Activated naive CD8-positive, alpha-beta T cell treated with anti-CD3 and anti-CD28 coated beads, Interleukin-2, amount 50 U/mL, for 24 hours (primary cell): ENCODE data around the gene SLC2A2.

Experiments used
- ATAC-seq: fragments of 150-1000 bp; cut with Tn5 transposase; one replicate; pipeline ENCODE4 v1.10.0; 2021
- DNase-seq: peaks from one replicate; pipeline ENCODE4 v3.0.0; 2021
- H3K27ac Mint-ChIP-seq: one replicate; pipeline ENCODE4 v1.8.0; 2021; ENCODE audit warnings: mild to moderate bottlenecking, mixed read lengths
- H3K27me3 Mint-ChIP-seq: one replicate; pipeline ENCODE4 v1.8.0; 2021; ENCODE audit warnings: mixed read lengths
- H3K36me3 Mint-ChIP-seq: one replicate; pipeline ENCODE4 v1.8.0; 2021; ENCODE audit warnings: low read depth, mixed read lengths
- H3K4me1 Mint-ChIP-seq: one replicate; pipeline ENCODE4 v1.8.0; 2021; ENCODE audit warnings: mixed read lengths
- H3K4me3 Mint-ChIP-seq: one replicate; pipeline ENCODE4 v1.8.0; 2021; ENCODE audit warnings: mild to moderate bottlenecking, moderate library complexity, mixed read lengths
- H3K9me3 Mint-ChIP-seq: one replicate; pipeline ENCODE4 v1.8.0; 2021; ENCODE audit warnings: mixed read lengths

Gene SLC2A2

DNA sequence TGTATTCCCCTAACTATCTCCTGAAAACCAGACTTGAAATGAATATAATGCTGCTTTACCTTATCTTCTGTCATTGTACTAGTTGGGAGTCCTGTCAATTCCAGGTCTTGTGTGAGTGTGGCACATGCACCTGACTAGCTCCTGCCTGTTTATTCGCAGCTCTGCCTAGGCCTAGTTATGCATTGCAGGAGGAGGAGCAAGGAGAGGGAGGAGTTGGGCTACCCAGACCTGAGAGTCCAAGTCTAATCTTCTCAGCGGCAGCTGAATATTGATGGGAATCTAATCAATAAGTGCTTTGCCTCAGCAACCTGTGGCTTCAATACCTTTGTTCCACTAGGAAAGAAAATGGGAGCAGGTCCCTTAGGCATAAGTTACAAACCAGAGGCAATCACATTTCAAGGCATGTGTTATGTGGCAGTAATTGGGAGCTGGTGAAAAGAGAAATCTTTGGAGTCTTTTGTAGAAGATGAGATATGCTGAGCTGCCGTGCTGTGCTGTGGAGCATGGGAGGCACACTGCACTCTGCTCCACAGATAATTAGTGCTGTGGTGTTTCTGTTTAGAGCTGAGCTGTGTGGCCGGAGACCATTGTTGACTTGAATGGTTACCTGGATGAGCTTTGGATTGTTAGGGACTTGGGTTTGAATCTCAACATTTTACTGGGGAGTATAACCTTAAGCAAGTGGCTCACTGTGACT, at the start of gene SLC2A2:
Gene SLC2A2 (minus strand): TSS at position 124 of the 697 bp plus-strand sequence. CDS start 50 bp downstream, at position 74.
- DNase-seq (no peak), ATAC-seq (no peak)
- no peak within 1 kb of the TSS for H3K27ac Mint-ChIP-seq
- H3K27me3 Mint-ChIP-seq, result peaks cover 29% of the 10 kb centered on the region
- H3K4me1 Mint-ChIP-seq, result no peaks in the 10 kb centered on the region
- H3K36me3 Mint-ChIP-seq, result no peaks in the 10 kb centered on the region
- no peaks in the 10 kb centered on the region for H3K9me3 Mint-ChIP-seq
- H3K4me3 Mint-ChIP-seq, result no peak within 1 kb of the TSS

DNA sequence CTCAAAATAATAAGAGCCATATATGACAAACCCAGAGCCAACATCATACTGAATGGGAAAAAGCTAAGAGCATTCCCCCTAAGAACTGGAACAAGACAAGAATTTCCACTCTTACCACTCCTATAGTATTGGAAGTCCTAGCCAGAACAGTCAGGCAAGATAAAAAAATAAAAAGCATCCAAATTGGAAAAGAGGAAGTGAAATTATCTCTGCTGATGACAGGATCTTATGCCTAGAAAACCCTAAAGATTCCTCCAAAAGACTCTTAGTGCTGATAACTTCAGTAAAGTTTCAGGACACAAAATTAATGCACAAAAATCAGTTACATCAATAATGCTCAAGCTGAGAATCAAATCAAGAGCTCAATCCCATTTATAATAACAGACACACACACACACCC, 45.9 kb upstream of the SLC2A2 start:
- ATAC-seq (no peak), DNase-seq (no peak)
- no peak overlapping the region for H3K27ac Mint-ChIP-seq
- H3K36me3 Mint-ChIP-seq, result peaks cover 36% of the 10 kb centered on the region
- H3K27me3 Mint-ChIP-seq, result no peaks in the 10 kb centered on the region
- no peaks in the 10 kb centered on the region for H3K4me1 Mint-ChIP-seq
- H3K9me3 Mint-ChIP-seq, result no peaks in the 10 kb centered on the region
- no peak overlapping the region for H3K4me3 Mint-ChIP-seq

DNA sequence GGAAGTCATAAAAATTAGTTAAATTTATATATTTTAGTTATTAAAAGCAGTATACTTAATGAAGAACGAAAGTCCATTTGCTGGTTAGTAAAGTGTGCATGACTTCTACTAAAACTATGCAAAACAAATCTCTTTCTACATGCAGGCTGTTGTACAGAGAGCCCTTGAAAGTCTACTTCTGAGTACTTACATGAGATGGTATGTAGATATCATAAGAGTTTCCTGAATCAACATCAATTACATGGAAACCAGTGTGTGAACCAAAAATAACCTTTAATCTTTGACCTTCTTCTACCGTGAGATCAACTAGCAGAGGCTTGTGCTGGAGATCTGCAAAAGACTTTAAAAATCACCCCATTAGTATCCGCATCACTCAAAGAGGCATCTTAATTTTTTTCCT, 42.1 kb upstream of the SLC2A2 start:
- ATAC-seq, result no peak
- Mint-ChIP-seq H3K36me3 (peaks cover 52% of the 10 kb centered on the region), H3K4me1 (no peaks in the 10 kb centered on the region), H3K9me3 (no peaks in the 10 kb centered on the region), H3K27me3 (no peaks in the 10 kb centered on the region), H3K4me3 (no peak overlapping the region), H3K27ac (no peak overlapping the region)
- DNase-seq, result no peak

DNA sequence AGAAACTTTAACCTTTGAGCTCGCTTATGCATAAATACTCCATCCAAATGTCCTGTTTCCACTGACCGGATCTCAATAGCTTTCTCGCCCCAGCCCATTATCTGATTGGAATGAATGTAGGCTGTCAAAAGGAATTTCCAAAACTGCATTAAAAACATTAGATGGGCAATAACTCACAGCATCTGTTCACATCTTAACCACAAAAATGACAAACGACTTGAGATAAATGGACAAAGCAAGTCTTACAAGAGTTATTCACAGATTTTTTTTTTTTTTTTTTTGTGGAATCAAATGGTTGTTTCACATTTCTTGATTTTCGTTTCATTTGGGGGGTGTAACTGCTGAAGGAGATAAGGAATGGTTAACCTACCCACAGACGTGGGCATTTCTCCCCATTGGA, 39.7 kb upstream of the SLC2A2 start:
- no peak overlapping the region for H3K4me3 Mint-ChIP-seq
- H3K27ac Mint-ChIP-seq, result no peak overlapping the region
- peaks cover 48% of the 10 kb centered on the region for H3K36me3 Mint-ChIP-seq
- no peaks in the 10 kb centered on the region for H3K9me3 Mint-ChIP-seq
- H3K4me1 Mint-ChIP-seq, result no peaks in the 10 kb centered on the region
- no peaks in the 10 kb centered on the region for H3K27me3 Mint-ChIP-seq
- DNase-seq (no peak), ATAC-seq (no peak)

DNA sequence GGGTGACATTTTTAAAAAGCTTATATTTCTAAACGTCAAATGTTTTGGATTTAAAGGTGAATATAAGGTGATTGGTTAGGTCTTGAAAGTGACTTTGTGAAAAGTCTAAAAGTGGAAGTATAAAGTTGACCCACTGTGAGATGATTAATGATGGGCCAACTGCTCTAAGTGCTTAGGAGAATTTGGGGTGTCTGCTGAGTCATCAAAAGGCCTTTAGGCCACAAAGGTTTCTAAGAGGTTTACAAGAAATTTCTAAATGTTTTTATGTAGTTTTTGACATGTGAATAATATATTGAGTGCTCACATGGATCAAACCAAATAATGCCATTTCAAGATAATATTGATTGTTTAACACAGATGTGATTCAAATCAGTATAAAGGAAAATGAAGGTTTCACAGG, 39.2 kb upstream of the SLC2A2 start:
- ATAC-seq (no peak), DNase-seq (no peak)
- Mint-ChIP-seq H3K4me3 (no peak overlapping the region), H3K9me3 (no peaks in the 10 kb centered on the region), H3K36me3 (peaks cover 48% of the 10 kb centered on the region), H3K27ac (no peak overlapping the region), H3K4me1 (no peaks in the 10 kb centered on the region), H3K27me3 (no peaks in the 10 kb centered on the region)

DNA sequence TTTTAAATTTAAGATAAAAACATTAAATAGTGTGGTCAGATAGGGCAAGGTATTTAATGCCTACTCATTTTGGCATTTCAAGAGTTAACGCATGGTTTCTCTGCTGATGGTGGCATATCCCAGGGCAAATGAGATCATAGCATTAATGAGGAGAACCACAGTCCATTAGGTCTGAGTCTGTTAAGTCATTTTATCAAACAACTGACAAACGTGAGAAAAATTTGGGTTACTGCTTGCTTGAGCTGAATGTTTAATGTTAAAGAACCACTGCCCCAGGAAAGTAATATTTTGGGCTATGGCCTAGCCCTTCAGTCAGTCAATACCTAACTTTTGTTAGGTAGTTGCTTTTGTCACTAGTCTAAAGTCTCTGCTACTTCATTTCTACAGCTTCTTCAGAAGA, 37.9 kb upstream of the SLC2A2 start:
- H3K27ac Mint-ChIP-seq, result no peak overlapping the region

DNA sequence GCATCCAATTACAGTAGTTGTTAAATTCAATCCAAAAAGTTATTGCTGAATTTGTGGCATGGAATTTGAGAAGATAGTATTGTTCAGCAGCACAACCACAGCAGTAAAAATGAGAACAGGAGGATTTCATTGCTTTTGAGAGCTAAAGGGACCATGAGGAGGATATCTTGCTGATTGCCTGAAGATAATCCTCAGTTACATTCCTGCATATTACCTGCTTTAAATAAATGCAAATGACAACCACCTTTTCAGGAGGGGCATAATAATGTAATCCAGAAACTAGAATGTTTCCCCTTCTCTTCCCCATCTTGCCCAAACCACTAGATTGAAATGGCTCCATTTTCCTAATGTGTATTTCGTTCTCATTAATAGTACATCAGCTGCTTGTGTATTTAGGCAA, 35.2 kb upstream of the SLC2A2 start:
- no peak for DNase-seq
- Mint-ChIP-seq H3K27me3 (no peaks in the 10 kb centered on the region), H3K36me3 (peaks cover 21% of the 10 kb centered on the region), H3K4me1 (no peaks in the 10 kb centered on the region), H3K4me3 (no peak overlapping the region), H3K9me3 (no peaks in the 10 kb centered on the region), H3K27ac (no peak overlapping the region)
- no peak for ATAC-seq

More for the DNA sequence above, 37.9 kb upstream of the SLC2A2 start:
- Mint-ChIP-seq H3K27me3 (no peaks in the 10 kb centered on the region), H3K36me3 (peaks cover 35% of the 10 kb centered on the region), H3K4me3 (no peak overlapping the region), H3K9me3 (no peaks in the 10 kb centered on the region), H3K4me1 (no peaks in the 10 kb centered on the region)
- DNase-seq (no peak), ATAC-seq (no peak)

DNA sequence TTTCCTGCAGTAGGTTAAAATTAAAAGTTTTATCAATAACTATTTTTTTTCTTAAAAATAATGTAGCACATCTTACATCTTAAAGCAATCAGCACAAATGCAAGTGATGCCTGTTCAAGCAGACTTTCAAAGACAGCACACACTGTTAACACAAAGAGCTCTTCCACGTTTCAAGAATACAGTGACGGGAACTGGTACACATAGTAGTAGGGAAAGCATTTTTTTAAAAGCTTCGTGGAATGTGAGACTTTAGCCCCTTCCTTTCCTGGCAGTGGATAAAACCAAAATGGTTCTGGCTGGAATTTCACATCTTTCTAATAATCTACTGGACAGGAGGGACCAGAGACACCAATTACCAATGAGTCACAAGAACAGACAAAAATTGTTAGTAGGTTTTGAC, 33.5 kb upstream of the SLC2A2 start:
- no peaks in the 10 kb centered on the region for H3K27me3 Mint-ChIP-seq
- no peaks in the 10 kb centered on the region for H3K9me3 Mint-ChIP-seq
- no peak overlapping the region for H3K27ac Mint-ChIP-seq
- H3K36me3 Mint-ChIP-seq, result peaks cover 8% of the 10 kb centered on the region
- ATAC-seq (no peak), DNase-seq (no peak)
- H3K4me1 Mint-ChIP-seq, result no peaks in the 10 kb centered on the region
- no peak overlapping the region for H3K4me3 Mint-ChIP-seq

DNA sequence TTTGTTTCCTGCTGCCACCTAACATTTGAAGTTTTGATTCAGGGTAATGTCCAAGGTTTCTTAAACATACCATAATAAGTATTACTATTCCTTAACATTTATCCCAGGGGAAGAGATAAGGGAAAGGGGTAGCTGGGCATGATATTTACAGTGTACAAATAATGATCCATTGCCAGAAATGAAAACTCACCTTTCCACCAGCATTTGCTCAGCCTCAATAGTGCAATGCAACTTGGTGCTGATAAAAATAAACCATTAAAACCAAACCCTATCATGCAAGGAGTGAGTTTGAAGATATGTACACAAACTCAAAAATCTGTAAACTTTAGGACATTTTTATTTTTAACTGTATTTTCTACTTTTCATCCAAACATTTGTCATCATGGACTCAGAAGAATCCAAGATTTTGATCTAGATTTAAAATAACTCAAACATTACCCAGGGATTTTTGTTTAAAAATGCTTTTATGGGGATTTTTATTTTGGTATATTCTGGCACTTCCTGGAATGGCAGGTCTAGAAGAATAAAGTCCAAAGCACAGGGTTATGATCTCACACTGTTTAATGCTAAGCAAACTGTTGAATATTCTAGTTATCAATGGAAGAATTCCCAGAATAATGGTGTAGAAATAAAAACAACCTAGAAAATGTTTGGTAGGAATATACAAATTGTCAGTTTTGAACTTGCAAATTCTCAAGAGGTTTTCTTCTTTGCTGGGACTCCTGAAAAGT, 32.5 kb upstream of the SLC2A2 start:
- no peaks in the 10 kb centered on the region for H3K27me3 Mint-ChIP-seq
- H3K36me3 Mint-ChIP-seq, result peaks cover 2% of the 10 kb centered on the region
- no peak for ATAC-seq
- no peaks in the 10 kb centered on the region for H3K4me1 Mint-ChIP-seq
- no peak overlapping the region for H3K4me3 Mint-ChIP-seq
- H3K9me3 Mint-ChIP-seq, result no peaks in the 10 kb centered on the region
- no peak overlapping the region for H3K27ac Mint-ChIP-seq
- DNase-seq, result no peak

DNA sequence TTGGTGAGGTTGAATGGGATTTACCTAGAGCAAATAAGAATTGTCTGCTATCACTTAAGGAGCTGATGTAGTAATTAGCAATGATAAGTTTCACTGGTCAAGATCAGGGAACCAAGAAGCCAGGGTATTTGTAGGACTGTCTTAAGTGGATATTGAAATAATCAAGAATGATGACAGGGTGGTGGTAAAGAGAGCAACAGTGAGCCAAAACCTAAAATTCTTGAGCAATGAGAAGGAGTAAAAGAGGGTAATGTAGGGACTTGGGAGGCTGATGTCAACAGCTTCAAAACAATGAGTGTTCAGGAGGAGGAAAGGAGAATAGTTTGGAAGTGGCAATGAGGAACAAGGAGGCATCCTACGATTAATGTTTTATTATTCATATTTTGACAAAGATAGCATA, 31.5 kb upstream of the SLC2A2 start:
- no peak overlapping the region for H3K27ac Mint-ChIP-seq
- H3K36me3 Mint-ChIP-seq, result no peaks in the 10 kb centered on the region
- DNase-seq (no peak), ATAC-seq (no peak)
- no peaks in the 10 kb centered on the region for H3K4me1 Mint-ChIP-seq
- no peaks in the 10 kb centered on the region for H3K27me3 Mint-ChIP-seq
- no peak overlapping the region for H3K4me3 Mint-ChIP-seq
- no peaks in the 10 kb centered on the region for H3K9me3 Mint-ChIP-seq

DNA sequence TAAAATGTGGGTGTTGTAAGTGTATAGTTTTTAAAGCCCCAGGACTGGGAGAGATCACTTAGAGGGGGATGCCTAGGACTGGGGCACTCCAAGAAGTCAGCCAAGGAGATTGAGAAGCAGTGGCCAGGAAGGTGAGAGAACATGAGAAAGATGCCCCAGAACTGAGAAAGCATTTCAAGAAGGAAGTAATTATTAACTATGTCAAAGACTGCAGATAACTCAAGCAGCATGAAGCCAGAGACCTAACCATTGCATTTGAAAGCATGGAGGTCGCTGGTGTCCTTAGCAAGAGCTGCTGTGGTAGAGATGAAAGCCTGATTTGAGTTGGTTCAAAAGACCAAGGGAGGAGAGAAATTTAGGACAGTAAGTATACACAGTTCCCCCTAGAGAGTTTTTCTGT, 30.6 kb upstream of the SLC2A2 start:
- Mint-ChIP-seq H3K27ac (no peak overlapping the region), H3K9me3 (no peaks in the 10 kb centered on the region), H3K4me1 (no peaks in the 10 kb centered on the region), H3K36me3 (no peaks in the 10 kb centered on the region), H3K27me3 (no peaks in the 10 kb centered on the region), H3K4me3 (no peak overlapping the region)
- ATAC-seq (no peak), DNase-seq (no peak)

DNA sequence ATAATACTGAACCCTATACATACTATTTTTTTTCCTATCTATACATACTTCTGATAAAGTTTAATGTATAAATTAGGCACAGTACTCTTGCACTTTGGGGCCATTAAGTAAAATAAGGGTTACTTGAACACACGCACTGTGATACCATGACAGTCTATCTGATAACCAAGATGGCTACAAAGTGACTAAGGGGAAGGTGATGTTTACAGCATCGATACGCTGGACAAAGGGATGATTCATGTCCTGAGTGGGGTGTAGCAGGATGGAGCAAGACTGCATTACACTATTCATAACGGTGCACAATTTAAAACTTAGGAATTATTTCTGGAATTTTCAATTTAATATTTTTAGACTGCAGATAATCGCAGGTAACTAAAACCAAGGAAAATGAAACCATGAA, 30.0 kb upstream of the SLC2A2 start:
- no peak for DNase-seq
- Mint-ChIP-seq H3K4me3 (no peak overlapping the region), H3K27me3 (no peaks in the 10 kb centered on the region), H3K36me3 (no peaks in the 10 kb centered on the region), H3K27ac (no peak overlapping the region), H3K4me1 (no peaks in the 10 kb centered on the region), H3K9me3 (no peaks in the 10 kb centered on the region)
- no peak for ATAC-seq

DNA sequence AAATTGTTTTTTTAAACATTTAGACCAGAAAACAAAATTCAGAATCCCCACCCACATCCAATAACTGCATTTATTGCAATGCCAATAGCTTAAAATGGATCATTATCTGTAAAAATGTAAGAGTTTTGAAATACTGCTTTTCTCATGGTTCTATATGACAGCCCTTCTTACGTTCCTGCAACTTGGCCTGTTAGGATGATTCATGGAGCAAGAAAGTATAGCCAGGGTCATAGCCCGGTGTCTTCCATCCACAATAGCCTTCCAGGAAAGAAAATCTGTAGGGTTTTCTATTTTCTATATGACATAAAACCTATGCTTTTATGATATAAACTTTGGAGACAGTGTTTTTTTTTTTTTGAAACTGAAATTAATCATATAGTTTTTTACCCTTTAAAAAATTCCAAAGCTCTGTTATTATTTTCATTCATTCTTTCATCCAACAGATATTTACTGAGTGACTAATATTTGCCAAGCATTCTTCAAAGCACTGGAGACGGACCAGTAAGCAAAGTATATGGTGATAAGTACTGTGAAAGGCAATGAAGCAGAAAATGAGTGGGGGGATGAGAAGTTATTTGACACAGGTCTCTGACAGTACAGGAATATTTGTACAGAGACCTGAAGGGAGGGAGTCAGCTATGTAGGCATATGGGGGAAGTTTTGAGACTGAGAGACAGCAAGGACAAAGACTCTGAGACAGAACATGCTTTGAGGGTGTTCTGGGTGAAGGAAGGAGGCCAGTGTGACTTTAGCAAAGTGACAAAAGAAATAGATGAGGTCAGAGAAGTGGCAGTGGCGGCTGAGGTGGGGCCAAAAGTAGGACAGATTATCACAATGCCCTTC, 29.0 kb upstream of the SLC2A2 start:
- H3K9me3 Mint-ChIP-seq, result no peaks in the 10 kb centered on the region
- no peak overlapping the region for H3K4me3 Mint-ChIP-seq
- no peak for ATAC-seq
- no peaks in the 10 kb centered on the region for H3K27me3 Mint-ChIP-seq
- H3K27ac Mint-ChIP-seq, result no peak overlapping the region
- no peaks in the 10 kb centered on the region for H3K36me3 Mint-ChIP-seq
- no peak for DNase-seq
- H3K4me1 Mint-ChIP-seq, result no peaks in the 10 kb centered on the region

DNA sequence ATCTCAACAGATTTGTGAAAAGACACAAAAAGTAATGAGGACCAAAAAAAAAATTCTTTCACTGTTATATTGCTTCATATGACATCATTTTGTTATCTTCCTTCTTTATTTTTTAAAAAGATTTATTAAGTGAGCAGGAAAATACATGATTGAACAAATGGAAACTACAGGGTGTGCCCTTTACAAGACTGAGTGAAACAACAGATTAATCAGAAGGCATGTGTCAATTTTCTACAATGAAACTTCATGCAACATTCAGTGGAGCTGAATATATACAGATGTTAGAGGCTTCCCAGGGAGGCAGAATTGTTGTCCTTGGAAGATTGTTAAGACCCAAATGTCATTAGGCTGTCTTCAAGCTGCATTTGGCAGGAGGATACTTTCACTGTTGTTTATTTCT, 28.4 kb upstream of the SLC2A2 start:
- H3K27me3 Mint-ChIP-seq, result no peaks in the 10 kb centered on the region
- no peak overlapping the region for H3K27ac Mint-ChIP-seq
- no peak for ATAC-seq
- H3K4me1 Mint-ChIP-seq, result no peaks in the 10 kb centered on the region
- no peak overlapping the region for H3K4me3 Mint-ChIP-seq
- no peaks in the 10 kb centered on the region for H3K9me3 Mint-ChIP-seq
- DNase-seq, result no peak
- no peaks in the 10 kb centered on the region for H3K36me3 Mint-ChIP-seq

DNA sequence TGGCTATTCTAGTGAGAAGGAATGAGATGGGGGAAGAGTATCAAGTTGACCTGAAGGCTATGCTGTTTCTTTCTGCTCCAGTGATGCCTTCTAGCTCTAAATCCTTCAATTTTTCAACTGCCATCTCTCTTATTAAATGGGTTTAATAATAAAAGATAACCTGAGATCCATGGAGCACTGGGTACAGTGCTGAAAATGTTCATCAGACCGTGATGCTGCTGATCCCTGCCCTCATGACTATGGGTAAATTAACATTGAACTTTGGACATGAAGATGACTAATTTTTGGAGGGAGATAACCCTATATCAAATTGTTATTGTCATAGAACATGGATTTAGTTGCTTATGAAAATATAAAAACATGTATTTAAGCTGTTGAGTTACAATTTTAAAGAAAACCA, 27.7 kb upstream of the SLC2A2 start:
- H3K36me3 Mint-ChIP-seq, result no peaks in the 10 kb centered on the region
- DNase-seq, result no peak
- H3K4me1 Mint-ChIP-seq, result no peaks in the 10 kb centered on the region
- no peak overlapping the region for H3K4me3 Mint-ChIP-seq
- ATAC-seq, result no peak
- H3K27ac Mint-ChIP-seq, result no peak overlapping the region
- peaks cover 4% of the 10 kb centered on the region for H3K27me3 Mint-ChIP-seq
- no peaks in the 10 kb centered on the region for H3K9me3 Mint-ChIP-seq
